IMR-90 (cell line): ENCODE measurements around the gene OSM.

Experiments
- BHLHE40 ChIP-seq: fragments of 150-350 bp; IDR thresholded peaks from 2 replicates; pipeline ENCODE4 v1.6.1; 2016; ENCODE audit warnings: mild to moderate bottlenecking, low read depth, low read length
- CEBPB ChIP-seq: IDR thresholded peaks from 2 replicates; pipeline ENCODE4 v1.6.1; 2012; ENCODE audit warnings: low read depth, low read length, improper control_type of control experiment
- MAFK ChIP-seq: IDR thresholded peaks from 2 replicates; pipeline ENCODE4 v1.6.1; 2012; ENCODE audit warnings: low read depth, low read length, improper control_type of control experiment
- MAZ ChIP-seq: IDR thresholded peaks from 2 replicates; pipeline ENCODE4 v1.6.1; 2012; ENCODE audit warnings: low read depth, mild to moderate bottlenecking, low read length, improper control_type of control experiment, moderate library complexity, borderline replicate concordance
- MXI1 ChIP-seq: IDR thresholded peaks from 2 replicates; pipeline ENCODE4 v1.6.1; 2012; ENCODE audit warnings: low read depth, mild to moderate bottlenecking, low read length, moderate library complexity, borderline replicate concordance
- POLR2A ChIP-seq: IDR thresholded peaks from 2 replicates; pipeline ENCODE4 v1.6.1; 2012; ENCODE audit warnings: mild to moderate bottlenecking, low read depth, low read length
- RAD21 ChIP-seq: IDR thresholded peaks from 2 replicates; pipeline ENCODE4 v1.6.1; 2012; ENCODE audit warnings: low read length, improper control_type of control experiment
- RFX5 ChIP-seq: IDR thresholded peaks from 2 replicates; pipeline ENCODE4 v1.8.0; 2012; ENCODE audit warnings: low read depth, mild to moderate bottlenecking, low read length, moderate library complexity
- SMC3 ChIP-seq: fragments of 150-350 bp; IDR thresholded peaks from 2 replicates; pipeline ENCODE4 v1.6.1; 2016; ENCODE audit warnings: low read depth, mild to moderate bottlenecking, antibody characterized with exemption, low read length, moderate library complexity
- TF ChIP-seq, protein P1 (sequence below): conservative IDR thresholded peaks from 2 replicates; pipeline ENCODE4 v1.5.1; 2012; ENCODE audit warnings: mild to moderate bottlenecking, low read depth, low read length, improper control_type of control experiment
- TF ChIP-seq, protein P2 (sequence below): fragments of 150-350 bp; IDR thresholded peaks from 2 replicates; pipeline ENCODE4 v1.6.1; 2017; ENCODE audit warnings: mild to moderate bottlenecking, antibody characterized with exemption, low read length, low read depth
- TF ChIP-seq, protein P3 (sequence below): fragments of 150-350 bp; IDR thresholded peaks from 2 replicates; pipeline ENCODE4 v1.6.1; 2016; ENCODE audit warnings: low read depth, mild to moderate bottlenecking, low read length, moderate library complexity, borderline replicate concordance

DNA sequence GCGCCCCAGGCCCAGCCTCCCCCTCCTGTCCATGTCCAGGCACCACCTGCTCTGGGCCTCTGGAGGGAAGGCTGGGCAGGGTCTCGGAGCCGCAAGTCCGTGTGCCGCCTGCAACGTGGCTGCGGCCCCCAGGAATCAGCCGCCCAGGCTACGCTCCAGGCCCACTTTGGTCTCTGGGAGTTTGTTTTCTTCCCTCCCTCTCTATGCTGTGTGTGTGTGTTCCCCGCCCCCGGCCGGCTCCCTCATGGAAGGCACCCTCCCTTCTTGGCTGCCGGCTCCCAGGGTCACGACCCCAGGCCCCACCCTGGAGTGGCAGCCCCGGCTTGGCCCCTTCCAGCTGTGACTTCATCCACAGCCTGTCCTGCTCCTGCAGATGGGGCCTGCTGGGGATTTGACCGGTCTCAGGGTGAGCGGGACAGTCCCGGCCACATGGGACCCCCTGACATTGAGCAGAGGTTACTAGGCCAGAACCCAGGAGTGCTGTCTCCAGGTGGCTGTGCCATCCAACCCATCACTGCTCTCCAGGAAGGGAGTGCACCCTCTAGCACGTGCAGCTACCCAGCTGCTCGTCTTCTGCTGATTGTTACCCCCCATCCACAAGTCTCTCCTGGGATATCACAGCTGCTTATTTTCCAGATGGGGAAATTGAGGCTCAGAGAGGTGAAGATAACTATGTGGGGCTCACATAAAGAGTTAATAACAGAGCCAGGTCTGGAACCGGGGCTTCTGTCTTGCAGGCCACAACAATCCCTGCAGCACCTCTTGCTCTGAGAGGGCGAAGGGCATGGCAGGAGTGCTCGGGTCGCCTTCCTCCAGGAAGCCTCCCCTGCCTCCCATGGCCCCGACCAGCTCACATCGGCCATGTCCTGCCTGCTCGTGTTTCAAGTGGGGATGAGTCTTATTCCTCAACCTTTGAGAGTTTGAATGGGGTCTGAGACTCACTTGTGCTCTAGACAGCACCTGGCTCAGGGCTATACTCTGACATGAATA lies 17.3 kb downstream of the OSM start:
- TF ChIP-seq SMC3 (no peak), RFX5 (no peak), MAFK (no peak), CEBPB (no peak), RAD21 (no peak), MAZ (peak; percentile 14; the same call in 1 of the 2 replicates), POLR2A (no peak), BHLHE40 (0 out of 2 replicates have a peak, but pooled peaks have one; percentile 11), MXI1 (no peak)
- TF ChIP-seq, protein P1, sequence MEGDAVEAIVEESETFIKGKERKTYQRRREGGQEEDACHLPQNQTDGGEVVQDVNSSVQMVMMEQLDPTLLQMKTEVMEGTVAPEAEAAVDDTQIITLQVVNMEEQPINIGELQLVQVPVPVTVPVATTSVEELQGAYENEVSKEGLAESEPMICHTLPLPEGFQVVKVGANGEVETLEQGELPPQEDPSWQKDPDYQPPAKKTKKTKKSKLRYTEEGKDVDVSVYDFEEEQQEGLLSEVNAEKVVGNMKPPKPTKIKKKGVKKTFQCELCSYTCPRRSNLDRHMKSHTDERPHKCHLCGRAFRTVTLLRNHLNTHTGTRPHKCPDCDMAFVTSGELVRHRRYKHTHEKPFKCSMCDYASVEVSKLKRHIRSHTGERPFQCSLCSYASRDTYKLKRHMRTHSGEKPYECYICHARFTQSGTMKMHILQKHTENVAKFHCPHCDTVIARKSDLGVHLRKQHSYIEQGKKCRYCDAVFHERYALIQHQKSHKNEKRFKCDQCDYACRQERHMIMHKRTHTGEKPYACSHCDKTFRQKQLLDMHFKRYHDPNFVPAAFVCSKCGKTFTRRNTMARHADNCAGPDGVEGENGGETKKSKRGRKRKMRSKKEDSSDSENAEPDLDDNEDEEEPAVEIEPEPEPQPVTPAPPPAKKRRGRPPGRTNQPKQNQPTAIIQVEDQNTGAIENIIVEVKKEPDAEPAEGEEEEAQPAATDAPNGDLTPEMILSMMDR, result no peak
- TF ChIP-seq, protein P2, sequence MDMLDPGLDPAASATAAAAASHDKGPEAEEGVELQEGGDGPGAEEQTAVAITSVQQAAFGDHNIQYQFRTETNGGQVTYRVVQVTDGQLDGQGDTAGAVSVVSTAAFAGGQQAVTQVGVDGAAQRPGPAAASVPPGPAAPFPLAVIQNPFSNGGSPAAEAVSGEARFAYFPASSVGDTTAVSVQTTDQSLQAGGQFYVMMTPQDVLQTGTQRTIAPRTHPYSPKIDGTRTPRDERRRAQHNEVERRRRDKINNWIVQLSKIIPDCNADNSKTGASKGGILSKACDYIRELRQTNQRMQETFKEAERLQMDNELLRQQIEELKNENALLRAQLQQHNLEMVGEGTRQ, result no peak
- TF ChIP-seq, protein P3, sequence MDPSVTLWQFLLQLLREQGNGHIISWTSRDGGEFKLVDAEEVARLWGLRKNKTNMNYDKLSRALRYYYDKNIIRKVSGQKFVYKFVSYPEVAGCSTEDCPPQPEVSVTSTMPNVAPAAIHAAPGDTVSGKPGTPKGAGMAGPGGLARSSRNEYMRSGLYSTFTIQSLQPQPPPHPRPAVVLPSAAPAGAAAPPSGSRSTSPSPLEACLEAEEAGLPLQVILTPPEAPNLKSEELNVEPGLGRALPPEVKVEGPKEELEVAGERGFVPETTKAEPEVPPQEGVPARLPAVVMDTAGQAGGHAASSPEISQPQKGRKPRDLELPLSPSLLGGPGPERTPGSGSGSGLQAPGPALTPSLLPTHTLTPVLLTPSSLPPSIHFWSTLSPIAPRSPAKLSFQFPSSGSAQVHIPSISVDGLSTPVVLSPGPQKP, result no peak
